ENCODE data around the gene INAFM2. TPM values are rescaled to one million over a fixed set of nuclear protein-coding genes. Genes with fewer than 3 reads are reported as not detected.
A peak's percentile ranks its signal among the peaks of the same experiment; 100 is the strongest.

The INAFM2 gene
- total RNA-seq, 1 donor from 2014 or later: 18.2 TPM

DNA sequence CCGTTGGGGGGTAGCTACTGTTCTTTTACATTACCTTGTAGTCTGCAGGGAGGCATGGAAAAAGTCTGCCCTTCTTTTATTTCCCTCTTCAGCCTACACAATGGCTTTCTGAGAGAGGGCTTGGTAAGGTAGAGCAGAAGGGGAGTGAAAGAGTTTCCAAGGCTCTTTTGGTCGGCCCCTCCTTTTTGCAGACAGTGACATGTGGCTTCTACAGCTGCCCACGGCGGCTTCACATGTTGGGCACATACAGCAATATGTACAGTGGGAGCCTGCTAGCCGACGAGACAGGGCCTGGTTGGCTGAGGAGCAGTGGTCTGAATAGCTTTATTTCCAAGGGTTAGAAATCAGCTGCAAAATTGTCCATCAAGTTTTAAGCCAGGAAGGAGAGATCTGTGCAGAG lies 4.0 kb downstream of the INAFM2 start:
- DNase-seq (ENCODE audit: low spot score): peak; percentile 60
- H3K36me3 Mint-ChIP-seq: peaks cover 7% of the 10 kb centered on the region
- H3K36me3 ChIP-seq: no peaks in the 10 kb centered on the region
- peaks cover 44% of the 10 kb centered on the region for H3F3A ChIP-seq (ENCODE audit: low read depth)
- no peak overlapping the region for H3K9ac ChIP-seq
- H3K27me3 ChIP-seq: peaks cover 64% of the 10 kb centered on the region
- peak overlapping the region; percentile 68 for H3K4me3 Mint-ChIP-seq
- peaks cover 64% of the 10 kb centered on the region for H3K4me1 Mint-ChIP-seq
- no peak overlapping the region for H3K27ac ChIP-seq
- H3K9me3 ChIP-seq (ENCODE audit: low read depth): no peaks in the 10 kb centered on the region
- no peak for TF ChIP-seq CTCF (IDR thresholded peaks at IDR 0.05)
- no peak for TF ChIP-seq EZH2phosphoT487 (IDR thresholded peaks at IDR 0.05)
- peak; percentile 10 for TF ChIP-seq EZH2 (IDR thresholded peaks at IDR 0.05)
- H3K4me2 ChIP-seq: peak overlapping the region; percentile 68
- H2AFZ ChIP-seq (replicated peaks): no peak overlapping the region
- H3K79me2 ChIP-seq (ENCODE audit: low read depth): no peaks in the 10 kb centered on the region
- H4K20me1 ChIP-seq (ENCODE audit: low read depth): peaks cover 48% of the 10 kb centered on the region
- H3K27ac Mint-ChIP-seq: no peak overlapping the region
- peaks cover 47% of the 10 kb centered on the region for H3K4me1 ChIP-seq
- peaks cover 10% of the 10 kb centered on the region for H3K27me3 Mint-ChIP-seq (ENCODE audit: insufficient read depth, low read depth)
- no peaks in the 10 kb centered on the region for H3K9me3 Mint-ChIP-seq
- peak overlapping the region; percentile 9 for H3K4me3 ChIP-seq

GRCh38 chr15:40328176-40328575 lies 4.7 kb downstream of the INAFM2 start:
- TF ChIP-seq CTCF (IDR thresholded peaks at IDR 0.05) (no peak), EZH2phosphoT487 (IDR thresholded peaks at IDR 0.05) (no peak), EZH2 (IDR thresholded peaks at IDR 0.05) (no peak)
- Histone ChIP-seq H3K9ac (no peak overlapping the region), H3K4me2 (peak overlapping the region; percentile 68), H3K36me3 (no peaks in the 10 kb centered on the region), H3K9me3 (ENCODE audit: low read depth) (no peaks in the 10 kb centered on the region), H3K27me3 (peaks cover 57% of the 10 kb centered on the region), H3K79me2 (ENCODE audit: low read depth) (no peaks in the 10 kb centered on the region), H4K20me1 (ENCODE audit: low read depth) (peaks cover 41% of the 10 kb centered on the region), H3K4me3 (no peak overlapping the region), H3K27ac (no peak overlapping the region), H3K4me1 (peaks cover 43% of the 10 kb centered on the region), H2AFZ (replicated peaks) (no peak overlapping the region), H3F3A (ENCODE audit: low read depth) (peaks cover 38% of the 10 kb centered on the region)
- Mint-ChIP-seq H3K4me3 (peak overlapping the region; percentile 35), H3K9me3 (no peaks in the 10 kb centered on the region), H3K27ac (no peak overlapping the region), H3K4me1 (peaks cover 60% of the 10 kb centered on the region), H3K27me3 (ENCODE audit: insufficient read depth, low read depth) (peaks cover 7% of the 10 kb centered on the region), H3K36me3 (peaks cover 7% of the 10 kb centered on the region)
- DNase-seq (ENCODE audit: low spot score): no peak

DNA sequence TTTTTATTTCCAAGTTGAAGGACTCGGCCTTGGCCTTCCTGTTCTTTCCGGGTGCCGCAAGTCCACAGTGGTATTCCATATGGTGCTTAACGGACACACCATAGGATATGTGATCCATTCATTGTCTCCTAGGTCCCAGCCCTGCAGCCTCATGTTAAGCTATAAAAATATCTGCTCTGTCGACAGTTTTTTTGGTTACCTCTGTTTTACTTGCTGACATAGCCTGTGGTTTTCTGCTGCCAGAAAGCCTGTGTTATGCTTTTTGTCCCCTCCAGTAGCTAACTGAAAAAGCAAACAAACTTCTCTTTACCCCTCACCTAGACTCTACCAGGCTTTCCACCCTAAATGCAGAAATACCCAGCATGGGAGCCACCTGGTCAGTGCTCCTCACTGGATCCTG lies 5.3 kb downstream of the INAFM2 start:
- H3K79me2 ChIP-seq (ENCODE audit: low read depth): no peaks in the 10 kb centered on the region
- H3K4me2 ChIP-seq: peak overlapping the region; percentile 68
- no peaks in the 10 kb centered on the region for H3K36me3 ChIP-seq
- H3K27me3 Mint-ChIP-seq (ENCODE audit: insufficient read depth, low read depth): peaks cover 7% of the 10 kb centered on the region
- H3K4me1 Mint-ChIP-seq: peaks cover 62% of the 10 kb centered on the region
- DNase-seq (ENCODE audit: low spot score): no peak
- no peak overlapping the region for H3K27ac ChIP-seq
- no peak overlapping the region for H3K27ac Mint-ChIP-seq
- H3K9ac ChIP-seq: no peak overlapping the region
- TF ChIP-seq EZH2phosphoT487 (IDR thresholded peaks at IDR 0.05) (no peak), CTCF (IDR thresholded peaks at IDR 0.05) (no peak), EZH2 (IDR thresholded peaks at IDR 0.05) (no peak)
- no peak overlapping the region for H3K4me3 ChIP-seq
- no peak overlapping the region for H2AFZ ChIP-seq (replicated peaks)
- H3K4me1 ChIP-seq: peaks cover 43% of the 10 kb centered on the region
- peaks cover 7% of the 10 kb centered on the region for H3K36me3 Mint-ChIP-seq
- no peaks in the 10 kb centered on the region for H3K9me3 ChIP-seq (ENCODE audit: low read depth)
- H3F3A ChIP-seq (ENCODE audit: low read depth): peaks cover 38% of the 10 kb centered on the region
- H3K9me3 Mint-ChIP-seq: no peaks in the 10 kb centered on the region
- H3K4me3 Mint-ChIP-seq: peak overlapping the region; percentile 27
- peaks cover 57% of the 10 kb centered on the region for H3K27me3 ChIP-seq
- H4K20me1 ChIP-seq (ENCODE audit: low read depth): peaks cover 41% of the 10 kb centered on the region
